Adrenal gland (tissue), 12 donors: ENCODE measurements around the gene PARP16. TPM values are rescaled to one million over a fixed set of nuclear protein-coding genes. Genes with fewer than 3 reads are reported as not detected.

Experiments used
- DNase-seq, 7 donors: peaks; one replicate each; pipeline ENCODE4 v3.0.0-alpha.2; 2019 to 2020
- H3K27ac ChIP-seq, 5 donors: fragments of 200-600 bp; sonication (generic) in 4 of 5; 1 replicate in 3 of 5; 2 replicates in 2 of 5; pipeline versions ENCODE4 v1.5.1 to v1.8.0; 2016 to 2020; ENCODE audit warnings: mild to moderate bottlenecking in 1 of 5
- H3K27me3 ChIP-seq: fragments of 200-600 bp; 2 replicates; pipeline ENCODE4 v1.8.0; 2021
- H3K36me3 ChIP-seq, 2 donors: fragments of 200-600 bp; replicated peaks in 1 of 2; 1 replicate in 1 of 2; 2 replicates in 1 of 2; pipeline versions ENCODE4 v1.5.1 to v1.8.0; 2018 to 2022
- H3K4me1 ChIP-seq, 2 donors: fragments of 200-600 bp; replicated peaks in 1 of 2; 1 replicate in 1 of 2; 2 replicates in 1 of 2; pipeline versions ENCODE4 v1.5.1 to v1.8.0; 2018 to 2021
- H3K4me3 ChIP-seq, 4 donors: fragments of 200-600 bp; sonication (generic) in 3 of 4; one replicate each; pipeline ENCODE4 v1.5.1; 2016 to 2018
- H3K9me3 ChIP-seq, 3 donors: fragments of 200-600 bp; sonication (generic) in 1 of 3; replicated peaks in 1 of 3; 1 replicate in 2 of 3; 2 replicates in 1 of 3; pipeline versions ENCODE4 v1.5.1 to v1.8.0; 2016 to 2021
- POLR2A ChIP-seq, 2 donors: fragments of 450-650 bp; IDR thresholded peaks; one replicate each; pipeline ENCODE4 v1.6.1; 2017; ENCODE audit warnings: antibody characterized with exemption in 2 of 2, mild to moderate bottlenecking in 2 of 2, moderate library complexity in 1 of 2
- WGBS, 4 donors: extraction: QIAGEN DNeasy Blood & Tissue Kit in 2 of 4; methylation state at CpG; one replicate each; pipeline versions ENCODE4 v1.1.5 to v1.1.7; 2013 to 2017; 5-methylcytosine and 5-hydroxymethylcytosine counted together
- intact Hi-C, 2 donors: fragments of 100-400 bp; cut with DNase I; formaldehyde crosslinking; loops; one replicate each; pipeline versions ENCODE4 v1.14.1 to v1.15.0; 2022 to 2023
- polyA plus RNA-seq, 3 donors: library from polyadenylated mRNA; stranded (reverse); fragments of 200-250 nt in 2 of 3; fragments of 350-450 nt in 1 of 3; fragmentation: Illumina TruSeq in 1 of 3; extraction: RNeasy Lipid Tissue Mini Kit (QIAGEN cat#74804) in 1 of 3; gene quantifications; one replicate each; pipeline ENCODE4 v1.2.3, GENCODE V29; 2013 to 2014
- small RNA-seq, 2 donors: library from RNA; depleted of rRNA; stranded (forward); fragments of <200 nt; gene quantifications; one replicate each; pipeline ENCODE3, GENCODE V24; 2016
- total RNA-seq, 9 donors: library from RNA; depleted of rRNA in 4 of 9; stranded (reverse); fragments of >200 nt in 4 of 9; fragments of 120-200 nt in 1 of 9; fragmentation: NEBNext Ultra II Directional in 1 of 9; extraction: Animal tissue kit (Norgen Biotek cat#: 25700) in 1 of 9; gene quantifications; one replicate each; pipeline versions ENCODE4 v1.1.0 to v1.2.4, GENCODE V29; 2013 to 2023
- TF ChIP-seq, protein P1 (sequence below), 6 experiments: fragments of 450-650 bp in 4 of 6; fragments of 200-600 bp in 2 of 6; sonication (generic) in 1 of 6; IDR thresholded peaks; 1 replicate in 5 of 6; 2 replicates in 1 of 6; pipeline versions ENCODE4 v1.5.1 to v1.8.0; 2016 to 2021; ENCODE audit warnings: antibody characterized with exemption in 6 of 6, mild to moderate bottlenecking in 2 of 6, moderate library complexity in 1 of 6
- donor health status: healthy with polysubstance abuse.
- donor health status: Bipolar disorder and iron deficiency.
- donor health status: DM: yes; HTN: yes; CAD: no.
- donor health status: DM: no; HTN: no; CAD: no.
- donor health status: DM: no; HTN: no; CAD: no.
- donor health status: DM: yes; HTN: yes; CAD: no.

PARP16 gene
- total and polyA plus RNA-seq, 12 donors, result 7.8 to 18.1 (median 14.2) TPM

DNA sequence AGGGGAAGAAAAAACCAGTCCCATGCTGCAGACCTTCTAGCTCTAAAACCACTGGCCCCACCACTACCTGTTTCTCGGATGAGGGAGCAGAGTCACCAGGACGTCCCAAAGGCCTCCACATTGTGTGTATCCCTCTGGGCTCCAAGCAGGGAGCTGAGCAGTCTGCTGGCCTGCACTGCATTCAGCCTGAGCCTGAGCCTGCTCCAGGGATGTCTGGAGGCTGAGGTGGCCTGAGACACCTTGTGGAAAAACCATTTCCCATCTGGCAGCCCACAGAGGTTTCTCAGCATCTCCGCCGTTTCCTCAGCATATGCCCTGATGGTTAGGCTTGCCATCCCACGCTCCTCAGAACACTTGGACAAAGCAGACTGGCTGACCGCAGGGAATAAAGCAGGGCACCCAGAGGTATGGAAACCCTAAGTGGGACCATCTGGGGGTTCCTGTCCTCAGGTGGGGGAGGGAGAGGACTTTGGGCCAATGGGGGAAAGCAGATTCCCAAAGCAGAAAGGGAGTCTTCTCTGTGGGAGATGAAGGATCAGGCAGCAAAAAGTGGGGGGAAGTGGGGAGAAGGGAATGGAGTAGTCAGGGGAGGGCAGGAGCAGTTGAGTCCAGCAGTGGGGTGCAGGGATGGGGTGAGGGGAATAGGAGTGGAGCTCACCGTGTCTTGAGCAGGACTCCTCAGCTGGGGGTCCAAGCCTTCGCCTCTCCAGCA is 75.8 kb downstream of the PARP16 start, which contains the start of gene CILP:
Gene CILP (minus strand): TSS at position 704 of the 712 bp plus-strand sequence. CDS start 1,718 bp downstream, outside the sequence.
- no peak within 1 kb of the TSS for H3K4me3 ChIP-seq
- no peaks in the 10 kb centered on the region for H3K9me3 ChIP-seq
- H3K4me1 ChIP-seq, result peaks cover 0 to 7% of the 10 kb centered on the region in 2 donors
- no peaks in the 10 kb centered on the region for H3K27me3 ChIP-seq
- no peak for DNase-seq
- H3K27ac ChIP-seq, result peak within 1 kb of the TSS in 1 of 5 donors; percentile 40
- TF ChIP-seq POLR2A (IDR thresholded peaks at IDR 0.05), result no peak
- TF ChIP-seq, protein P1, sequence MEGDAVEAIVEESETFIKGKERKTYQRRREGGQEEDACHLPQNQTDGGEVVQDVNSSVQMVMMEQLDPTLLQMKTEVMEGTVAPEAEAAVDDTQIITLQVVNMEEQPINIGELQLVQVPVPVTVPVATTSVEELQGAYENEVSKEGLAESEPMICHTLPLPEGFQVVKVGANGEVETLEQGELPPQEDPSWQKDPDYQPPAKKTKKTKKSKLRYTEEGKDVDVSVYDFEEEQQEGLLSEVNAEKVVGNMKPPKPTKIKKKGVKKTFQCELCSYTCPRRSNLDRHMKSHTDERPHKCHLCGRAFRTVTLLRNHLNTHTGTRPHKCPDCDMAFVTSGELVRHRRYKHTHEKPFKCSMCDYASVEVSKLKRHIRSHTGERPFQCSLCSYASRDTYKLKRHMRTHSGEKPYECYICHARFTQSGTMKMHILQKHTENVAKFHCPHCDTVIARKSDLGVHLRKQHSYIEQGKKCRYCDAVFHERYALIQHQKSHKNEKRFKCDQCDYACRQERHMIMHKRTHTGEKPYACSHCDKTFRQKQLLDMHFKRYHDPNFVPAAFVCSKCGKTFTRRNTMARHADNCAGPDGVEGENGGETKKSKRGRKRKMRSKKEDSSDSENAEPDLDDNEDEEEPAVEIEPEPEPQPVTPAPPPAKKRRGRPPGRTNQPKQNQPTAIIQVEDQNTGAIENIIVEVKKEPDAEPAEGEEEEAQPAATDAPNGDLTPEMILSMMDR (IDR thresholded peaks at IDR 0.05), result no peak
- WGBS, 4 donors, result 79 to 91% (median 81%) methylated on average over 6 to 8 of the region's 8 CpGs
- intact Hi-C loops, result no loop called here
- no peaks in the 10 kb centered on the region for H3K36me3 ChIP-seq

GRCh38 chr15:65209701-65210643 is 76.7 kb downstream of the PARP16 start:
- intact Hi-C loops, result no loop called here
- no peaks in the 10 kb centered on the region for H3K36me3 ChIP-seq
- no peak for TF ChIP-seq POLR2A (IDR thresholded peaks at IDR 0.05)
- TF ChIP-seq, protein P1 (IDR thresholded peaks at IDR 0.05), result no peak
- no peak for DNase-seq
- peak overlapping the region in 1 of 5 donors; percentile 40 for H3K27ac ChIP-seq
- no peaks in the 10 kb centered on the region for H3K9me3 ChIP-seq
- peaks cover 0 to 7% of the 10 kb centered on the region in 2 donors for H3K4me1 ChIP-seq
- WGBS, 4 donors, result 79 to 93% (median 86%) methylated on average over 11 to 17 of the region's 17 CpGs
- H3K27me3 ChIP-seq, result no peaks in the 10 kb centered on the region
- H3K4me3 ChIP-seq, result no peak overlapping the region

DNA sequence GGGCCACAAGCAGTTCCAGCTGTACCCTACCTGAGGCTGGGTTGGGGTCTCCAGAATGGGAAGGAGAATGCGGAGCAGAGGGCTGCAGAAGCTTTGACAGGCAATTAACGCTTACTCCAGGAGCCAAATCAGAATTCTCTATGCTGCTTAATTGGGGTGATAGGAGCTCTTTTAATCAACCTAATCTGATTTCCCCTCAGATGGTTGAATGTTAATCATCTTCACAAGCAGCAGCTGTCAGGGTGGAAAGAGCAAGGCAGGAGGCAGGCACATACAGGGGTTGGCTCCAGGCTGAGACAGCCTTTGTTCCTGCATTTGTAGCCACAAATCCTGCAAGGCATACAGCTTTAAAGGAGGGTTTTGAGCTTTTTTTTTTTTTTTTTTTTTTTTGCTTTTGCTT is 78.0 kb downstream of the PARP16 start:
- Histone ChIP-seq H3K27me3 (no peaks in the 10 kb centered on the region), H3K36me3 (no peaks in the 10 kb centered on the region), H3K4me3 (no peak overlapping the region), H3K9me3 (no peaks in the 10 kb centered on the region), H3K27ac (no peak overlapping the region), H3K4me1 (peaks cover 0 to 7% of the 10 kb centered on the region in 2 donors)
- intact Hi-C loops, result no loop called here
- TF ChIP-seq, protein P1 (IDR thresholded peaks at IDR 0.05), result no peak
- no peak for TF ChIP-seq POLR2A (IDR thresholded peaks at IDR 0.05)
- DNase-seq, result no peak
- 88 to 100% (median 90%) methylated on average over 2 of the region's 2 CpGs for WGBS, 4 donors

Small RNAs within 50 kb of the gene (small RNA-seq; reads per million reads assigned to genes)
- 0 reads per million in 2 donors for gene AC068213.1
- gene RNU5A-1, result 7,668 to 14,866 reads per million in 2 donors
- gene RNU5B-1, result 843 to 1,365 reads per million in 2 donors
- 0 reads per million in 2 donors for gene RNU6-686P
- 0.08 to 0.95 reads per million in 2 donors for gene SNORA24B

Other genes with a start within 250 kb of the PARP16 start
- gene SLC51B, start 241.5 kb downstream of the PARP16 start, total RNA-seq, result 1 to 10 TPM in 1 of 9 donors, under 1 TPM in 5, not detected in 3; 0.32 to 2.6 (median 0.62) TPM
- 1 to 10 TPM in 2 of 3 donors, under 1 TPM in 1; 0.40 to 3.1 (median 1.5) TPM for gene SLC51B, start 241.5 kb downstream of the PARP16 start, polyA plus RNA-seq
- 1 to 10 TPM; 1.3 to 9.2 (median 2.7) TPM for gene RASL12, start 218.9 kb downstream of the PARP16 start, total RNA-seq
- gene RASL12, start 218.9 kb downstream of the PARP16 start, polyA plus RNA-seq, result 1 to 10 TPM; 1.4 to 7.0 (median 4.3) TPM
- not detected for gene KBTBD13, start 210.1 kb downstream of the PARP16 start, total RNA-seq
- not detected for gene KBTBD13, start 210.1 kb downstream of the PARP16 start, polyA plus RNA-seq
- gene UBAP1L, start 171.7 kb downstream of the PARP16 start, total RNA-seq, result 1 to 10 TPM in 7 of 9 donors, under 1 TPM in 2; 0.48 to 5.6 (median 2.9) TPM
- 10 to 100 TPM in 1 of 3 donors, 1 to 10 TPM in 2; 1.1 to 34.9 (median 5.7) TPM for gene UBAP1L, start 171.7 kb downstream of the PARP16 start, polyA plus RNA-seq
- 100 to 1,000 TPM in 1 of 9 donors, 10 to 100 TPM in 8; 12.9 to 121 (median 21.2) TPM for gene PDCD7, start 153.1 kb downstream of the PARP16 start, total RNA-seq
- gene PDCD7, start 153.1 kb downstream of the PARP16 start, polyA plus RNA-seq, result 10 to 100 TPM in 2 of 3 donors, 1 to 10 TPM in 1; 9.8 to 18.7 (median 17.3) TPM
- 10 to 100 TPM; 34.3 to 70.7 (median 50.1) TPM for gene CLPX, start 101.5 kb downstream of the PARP16 start, total RNA-seq
- 10 to 100 TPM; 10.4 to 69.1 (median 11.3) TPM for gene CLPX, start 101.5 kb downstream of the PARP16 start, polyA plus RNA-seq
- 1 to 10 TPM in 4 of 9 donors, under 1 TPM in 5; 0.39 to 2.7 (median 0.96) TPM for gene CILP, start 75.4 kb downstream of the PARP16 start, total RNA-seq
- 1 to 10 TPM in 1 of 3 donors, under 1 TPM in 2; 0.68 to 1.4 (median 0.97) TPM for gene CILP, start 75.4 kb downstream of the PARP16 start, polyA plus RNA-seq
- gene RNU5A-1, start 9.2 kb upstream of the PARP16 start, total RNA-seq, result 100 to 1,000 TPM in 1 of 9 donors, not detected in 8; 428 TPM
- gene RNU5A-1, start 9.2 kb upstream of the PARP16 start, polyA plus RNA-seq, result not detected
- gene RNU5B-1, start 17.8 kb upstream of the PARP16 start, total RNA-seq, result 1,000 to 10,000 TPM in 1 of 9 donors, 10 to 100 TPM in 2, not detected in 6; 27.3 to 1,349 (median 29.8) TPM
- not detected for gene RNU5B-1, start 17.8 kb upstream of the PARP16 start, polyA plus RNA-seq
- gene IGDCC3, start 91.1 kb upstream of the PARP16 start, total RNA-seq, result under 1 TPM in 3 of 9 donors, not detected in 6; 0.27 to 0.39 (median 0.29) TPM
- gene IGDCC3, start 91.1 kb upstream of the PARP16 start, polyA plus RNA-seq, result under 1 TPM in 2 of 3 donors, not detected in 1; 0.13 to 0.32 TPM
- gene IGDCC4, start 136.1 kb upstream of the PARP16 start, total RNA-seq, result 10 to 100 TPM in 7 of 9 donors, 1 to 10 TPM in 2; 4.7 to 27.2 (median 13.8) TPM
- 10 to 100 TPM in 2 of 3 donors, 1 to 10 TPM in 1; 8.6 to 24.3 (median 11.4) TPM for gene IGDCC4, start 136.1 kb upstream of the PARP16 start, polyA plus RNA-seq
- gene DPP8, start 230.8 kb upstream of the PARP16 start, total RNA-seq, result 100 to 1,000 TPM in 1 of 9 donors, 10 to 100 TPM in 8; 31.7 to 101 (median 42.4) TPM
- 10 to 100 TPM in 2 of 3 donors, 1 to 10 TPM in 1; 5.7 to 26.8 (median 13.3) TPM for gene DPP8, start 230.8 kb upstream of the PARP16 start, polyA plus RNA-seq
- 100 to 1,000 TPM in 7 of 9 donors, 10 to 100 TPM in 2; 95.9 to 284 (median 123) TPM for gene HACD3, start 243.6 kb upstream of the PARP16 start, total RNA-seq
- gene HACD3, start 243.6 kb upstream of the PARP16 start, polyA plus RNA-seq, result 100 to 1,000 TPM in 1 of 3 donors, 10 to 100 TPM in 2; 13.8 to 217 (median 14.8) TPM